ENCODE data around the gene GIPC3.

GIPC3 gene

DNA sequence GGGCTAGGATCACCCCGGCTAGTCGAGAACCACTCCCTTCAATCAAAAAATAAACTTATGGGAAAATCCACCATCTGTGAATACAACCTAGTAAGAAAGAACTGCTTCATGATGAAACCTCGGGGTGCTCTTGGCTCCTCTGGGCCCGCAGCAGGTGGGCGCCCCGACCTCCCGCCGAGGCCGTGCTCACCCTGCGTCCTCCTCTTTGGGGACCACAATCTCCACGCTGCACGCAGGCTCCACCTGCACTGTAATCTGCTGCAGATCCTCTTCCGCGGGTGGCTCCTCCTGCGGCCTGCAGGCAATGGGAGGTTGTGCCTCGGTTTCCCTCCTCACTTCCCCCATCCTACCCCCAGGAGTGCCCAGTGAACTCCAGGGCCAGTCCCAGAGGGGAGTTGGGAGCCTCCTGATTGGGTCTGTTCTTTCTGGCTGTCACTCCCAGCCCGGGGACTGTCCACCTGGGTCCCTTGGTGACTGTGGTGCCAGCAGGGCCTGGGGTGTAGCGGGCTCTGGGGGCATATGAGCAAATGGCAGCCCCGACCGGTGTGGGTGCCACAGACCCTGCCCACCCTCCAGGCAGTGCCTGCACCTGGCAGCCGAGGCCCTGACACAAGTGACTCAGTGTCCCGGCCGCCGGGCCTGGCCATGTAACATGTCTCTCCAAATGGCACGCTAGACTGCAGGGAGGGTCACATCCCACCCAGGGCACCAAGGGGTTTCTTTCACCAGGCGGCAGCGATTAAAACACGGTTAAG is 56.4 kb downstream of the GIPC3 start:
- no peak for DNase-seq

DNA sequence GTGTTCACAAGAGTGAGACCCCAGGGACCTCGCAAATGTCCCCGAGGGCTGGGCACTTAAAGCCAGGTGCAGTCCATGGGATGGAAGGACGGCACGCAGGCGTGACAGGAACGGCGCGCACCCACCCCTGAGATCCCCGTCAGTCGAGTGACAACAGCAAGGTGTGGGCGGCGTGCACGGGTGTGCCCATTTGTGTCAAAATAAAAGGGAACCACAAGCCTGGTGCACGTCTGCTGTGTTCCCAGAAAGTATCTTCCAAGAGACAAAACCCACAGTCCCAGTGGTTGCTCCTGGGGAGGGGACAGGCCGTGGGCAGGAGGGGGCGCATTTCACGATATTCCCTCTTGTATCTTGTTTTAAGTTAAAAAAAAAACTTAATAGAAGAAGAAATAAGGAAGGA is 57.0 kb downstream of the GIPC3 start:
- DNase-seq, result no peak
